Measurements from ENCODE around the gene TOX3.

Gene TOX3

GRCh38 chr16:52494621-52495020, 52.3 kb downstream of the TOX3 start:
- ChIA-PET POLR2A (no interaction called here), CTCF (no interaction called here)
- no peak for DNase-seq (ENCODE audit: low read depth, low spot score)
- H3K4me3 ChIP-seq (ENCODE audit: low read depth, low read length) = no peak overlapping the region
- no peak for TF ChIP-seq CTCF (IDR thresholded peaks at IDR 0.05; ENCODE audit: insufficient read depth, low read length, missing control alignments)

GRCh38 chr16:52494145-52494544, 52.8 kb downstream of the TOX3 start:
- DNase-seq (ENCODE audit: low read depth, low spot score) = no peak
- CTCF ChIA-PET = no interaction called here
- no peak overlapping the region for H3K4me3 ChIP-seq (ENCODE audit: low read depth, low read length)
- POLR2A ChIA-PET = no interaction called here
- TF ChIP-seq CTCF (IDR thresholded peaks at IDR 0.05; ENCODE audit: insufficient read depth, low read length, missing control alignments) = no peak

GRCh38 chr16:52492789-52493357, 54.1 kb downstream of the TOX3 start:
- no peak overlapping the region for H3K4me3 ChIP-seq (ENCODE audit: low read depth, low read length)
- no peak for TF ChIP-seq CTCF (IDR thresholded peaks at IDR 0.05; ENCODE audit: insufficient read depth, low read length, missing control alignments)
- CTCF ChIA-PET = no interaction called here
- DNase-seq (ENCODE audit: low read depth, low spot score) = no peak
- POLR2A ChIA-PET = no interaction called here

- CTCF ChIA-PET = no interaction called here
These were observed 55.7 kb downstream of the TOX3 start for GRCh38 chr16:52491216-52491615.

GRCh38 chr16:52489894-52490293, 57.0 kb downstream of the TOX3 start:
- no peak for DNase-seq (ENCODE audit: low read depth, low spot score)
- no peak overlapping the region for H3K4me3 ChIP-seq (ENCODE audit: low read depth, low read length)
- ChIA-PET POLR2A (no interaction called here), CTCF (no interaction called here)
- no peak for TF ChIP-seq CTCF (IDR thresholded peaks at IDR 0.05; ENCODE audit: insufficient read depth, low read length, missing control alignments)

More at GRCh38 chr16:52491216-52491615, 55.7 kb downstream of the TOX3 start:
- H3K4me3 ChIP-seq (ENCODE audit: low read depth, low read length) = no peak overlapping the region
- no peak for TF ChIP-seq CTCF (IDR thresholded peaks at IDR 0.05; ENCODE audit: insufficient read depth, low read length, missing control alignments)
- no peak for DNase-seq (ENCODE audit: low read depth, low spot score)
- POLR2A ChIA-PET = no interaction called here

GRCh38 chr16:52488837-52489289, 58.1 kb downstream of the TOX3 start:
- ChIA-PET POLR2A (no interaction called here), CTCF (no interaction called here)
- H3K4me3 ChIP-seq (ENCODE audit: low read depth, low read length) = no peak overlapping the region
- no peak for DNase-seq (ENCODE audit: low read depth, low spot score)
- TF ChIP-seq CTCF (IDR thresholded peaks at IDR 0.05; ENCODE audit: insufficient read depth, low read length, missing control alignments) = no peak
